ENCODE measurements around the gene CDH13.
A peak's percentile ranks its signal among the peaks of the same experiment; 100 is the strongest.

Gene CDH13

GRCh38 chr16:83724585-83724984 is 1097.8 kb downstream of the CDH13 start:
- DNase-seq (ENCODE audit: low read depth): no peak

- no peak for DNase-seq (ENCODE audit: low read depth)
Measured at GRCh38 chr16:83725313-83725712, 1098.5 kb downstream of the CDH13 start.

GRCh38 chr16:83727018-83727417 is 1100.2 kb downstream of the CDH13 start:
- DNase-seq (ENCODE audit: low read depth): peak; percentile 81

GRCh38 chr16:83727751-83728352 is 1101.1 kb downstream of the CDH13 start:
- DNase-seq (ENCODE audit: low read depth): no peak

GRCh38 chr16:83728492-83728891 is 1101.7 kb downstream of the CDH13 start:
- no peak for DNase-seq (ENCODE audit: low read depth)

- DNase-seq (ENCODE audit: low read depth): no peak
Measured at GRCh38 chr16:83730812-83731211, 1104.0 kb downstream of the CDH13 start.

- DNase-seq (ENCODE audit: low read depth): no peak
Measured at GRCh38 chr16:83732536-83732935, 1105.8 kb downstream of the CDH13 start.

GRCh38 chr16:83733301-83733700 is 1106.5 kb downstream of the CDH13 start:
- no peak for DNase-seq (ENCODE audit: low read depth)

- no peak for DNase-seq (ENCODE audit: low read depth)
Measured at GRCh38 chr16:83734136-83734535, 1107.4 kb downstream of the CDH13 start.

GRCh38 chr16:83737729-83738354 is 1111.1 kb downstream of the CDH13 start:
- DNase-seq (ENCODE audit: low read depth): no peak

- DNase-seq (ENCODE audit: low read depth): peak; percentile 30
Measured at GRCh38 chr16:83738923-83739503, 1112.2 kb downstream of the CDH13 start.

- DNase-seq (ENCODE audit: low read depth): no peak
Measured at GRCh38 chr16:83742124-83742899, 1115.5 kb downstream of the CDH13 start.

- no peak for DNase-seq (ENCODE audit: low read depth)
Measured at GRCh38 chr16:83743241-83743640, 1116.5 kb downstream of the CDH13 start.

GRCh38 chr16:83743720-83744119 is 1117.0 kb downstream of the CDH13 start:
- no peak for DNase-seq (ENCODE audit: low read depth)

GRCh38 chr16:83744441-83744981 is 1117.7 kb downstream of the CDH13 start:
- DNase-seq (ENCODE audit: low read depth): no peak

GRCh38 chr16:83746611-83747010 is 1119.8 kb downstream of the CDH13 start:
- no peak for DNase-seq (ENCODE audit: low read depth)

GRCh38 chr16:83747936-83748335 is 1121.2 kb downstream of the CDH13 start:
- no peak for DNase-seq (ENCODE audit: low read depth)

GRCh38 chr16:83755391-83755790 is 1128.6 kb downstream of the CDH13 start:
- DNase-seq (ENCODE audit: low read depth): no peak

GRCh38 chr16:83762141-83762991 is 1135.6 kb downstream of the CDH13 start:
- DNase-seq (ENCODE audit: low read depth): no peak

GRCh38 chr16:83762992-83763358 is 1136.2 kb downstream of the CDH13 start:
- DNase-seq (ENCODE audit: low read depth): no peak

- no peak for DNase-seq (ENCODE audit: low read depth)
Measured at GRCh38 chr16:83768986-83769385, 1142.2 kb downstream of the CDH13 start.

Measured in non-pigmented ciliary epithelial cell (primary cell).